GM18517 (cell line): ENCODE measurements around the gene MORN4.
A peak's percentile ranks its signal among the peaks of the same experiment; 100 is the strongest.
"Not testable (repeated sequence)": the region's sequence is repeated elsewhere in the genome, so short reads cannot be mapped to it uniquely, and the experiment has no call there.

Experiments
- ATAC-seq: cut with Tn5 transposase; IDR thresholded peaks from one replicate; pipeline ENCODE4 v1.9.1; 2021; ENCODE audit warnings: mild to moderate bottlenecking, moderate library complexity; ENCODE audit not compliant: unreplicated experiment

Gene MORN4

DNA sequence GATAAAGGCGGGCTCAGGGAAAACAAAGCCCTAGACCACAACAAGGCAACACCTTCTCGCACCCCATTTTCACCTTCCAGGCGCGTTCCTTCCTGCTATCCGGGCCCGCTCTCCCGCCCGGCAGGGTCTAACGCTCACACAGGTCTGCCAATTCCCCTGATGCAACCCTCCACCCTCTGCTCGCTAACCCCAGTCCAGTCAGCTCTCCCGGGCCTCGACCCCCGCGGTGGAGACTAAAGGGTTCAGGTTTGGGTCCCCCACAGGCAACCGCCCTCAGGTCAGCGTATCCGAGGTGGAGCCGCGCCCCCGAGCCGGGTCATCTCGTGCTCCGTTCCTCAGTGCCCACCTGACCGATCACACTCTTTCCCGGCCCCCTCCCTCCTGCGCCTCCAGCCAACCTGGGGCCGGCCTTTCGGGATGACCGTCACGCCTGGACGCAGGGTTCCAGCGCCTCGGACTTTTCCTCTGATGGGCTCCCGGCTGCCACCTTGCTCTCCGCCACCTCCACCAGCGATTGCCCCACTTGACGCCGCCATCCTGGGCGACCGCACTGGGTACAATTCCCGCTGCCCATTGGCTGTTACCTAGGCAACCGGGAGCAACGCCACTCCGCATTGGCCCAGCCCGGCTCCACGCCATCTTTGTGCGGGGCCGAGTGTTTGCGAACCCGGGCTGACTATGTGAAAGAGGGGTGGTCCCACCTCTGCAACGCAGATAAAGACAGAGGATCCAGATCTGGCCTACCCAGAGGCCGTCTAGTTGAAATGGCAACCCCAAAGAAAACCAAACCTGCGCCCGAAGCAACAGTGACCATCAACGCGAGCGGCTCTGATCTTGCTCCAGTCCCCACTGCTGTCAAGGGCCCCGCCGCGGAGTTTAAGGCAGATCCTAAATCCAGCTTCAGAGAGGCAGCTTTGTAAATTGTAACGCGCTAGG, at the start of gene MORN4:
MORN4 (minus strand) TSS at position 552 of the 936 bp plus-strand sequence. CDS start 13,847 bp downstream, outside the sequence.
- ATAC-seq: peak; percentile 95

DNA sequence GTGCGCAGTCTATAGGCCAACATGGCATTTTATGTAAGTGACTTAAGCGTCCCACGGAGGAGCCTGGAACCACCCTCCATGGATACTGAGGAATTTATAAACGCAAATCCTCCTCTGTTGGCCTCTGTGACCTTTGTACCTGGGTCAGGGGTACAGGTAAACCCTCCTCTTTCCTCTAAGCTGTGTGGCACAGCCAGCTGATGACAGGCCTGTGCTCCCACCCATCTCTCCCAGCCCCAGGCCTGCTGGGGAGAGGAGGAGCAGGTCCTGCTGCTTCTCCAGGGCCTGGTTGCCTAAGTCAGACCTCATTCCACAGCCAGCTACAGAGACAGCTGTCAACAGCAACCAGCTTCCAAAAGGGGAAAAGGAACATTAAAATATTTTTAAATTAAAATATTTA, 48.7 kb upstream of the MORN4 start:
- ATAC-seq: no peak

DNA sequence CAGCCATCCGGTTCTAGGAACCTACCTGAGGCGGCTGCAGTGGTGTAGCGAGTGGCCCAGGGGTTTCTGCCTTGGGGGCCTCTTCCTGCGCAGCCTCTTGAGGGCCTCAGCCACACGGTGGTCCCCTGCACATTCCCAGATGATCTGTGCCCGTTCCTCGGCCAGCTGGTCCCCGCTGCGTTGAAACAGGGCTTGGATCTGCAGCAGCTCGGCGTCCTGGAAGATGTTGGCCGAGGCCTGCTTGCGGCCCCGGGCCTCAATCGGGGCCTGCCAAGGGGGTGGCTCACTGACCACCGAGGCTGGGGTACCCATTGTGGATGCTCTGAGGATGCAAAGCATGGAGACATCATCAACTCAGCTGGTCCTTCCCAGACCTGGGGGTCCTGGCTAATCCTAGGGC, 46.3 kb upstream of the MORN4 start:
- ATAC-seq: no peak

DNA sequence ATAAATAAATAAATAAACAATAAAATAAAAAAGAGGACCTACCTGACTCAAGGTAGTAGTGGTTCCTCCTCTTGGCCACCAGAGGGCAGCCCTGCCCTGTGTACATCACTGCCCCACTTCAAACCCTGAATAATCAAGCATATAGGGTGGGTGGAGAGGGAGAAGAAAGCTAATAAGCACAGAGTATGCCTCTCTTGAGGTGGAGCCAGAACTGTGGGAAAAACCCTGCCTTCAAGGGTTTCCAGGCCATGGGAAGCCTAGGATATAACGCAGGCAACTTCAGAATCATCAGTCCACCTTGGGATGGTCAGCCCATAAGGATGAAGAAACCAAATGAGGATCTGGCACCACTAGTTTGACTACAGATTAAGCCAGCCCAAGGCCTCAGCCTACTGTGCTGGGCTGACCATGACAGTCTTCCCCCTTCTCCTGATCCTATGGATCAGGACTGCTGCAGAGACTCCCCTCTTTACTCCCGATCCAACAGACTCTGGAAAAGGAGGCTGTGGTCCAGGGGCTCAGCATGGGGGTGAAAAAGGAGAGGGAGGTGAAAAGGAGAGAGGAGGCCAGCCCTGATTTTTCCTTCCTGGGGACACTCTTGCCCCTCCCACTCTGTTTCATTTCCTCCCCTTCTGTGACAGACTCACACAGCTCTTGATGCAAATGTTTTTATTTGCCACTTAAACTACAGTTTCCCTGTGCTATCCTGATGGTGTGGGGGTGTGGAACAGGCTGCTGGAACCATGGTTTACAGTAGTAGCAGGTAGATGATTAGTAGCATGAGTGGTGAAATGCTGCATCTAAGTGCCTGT, 43.7 kb upstream of the MORN4 start:
- ATAC-seq: no peak

DNA sequence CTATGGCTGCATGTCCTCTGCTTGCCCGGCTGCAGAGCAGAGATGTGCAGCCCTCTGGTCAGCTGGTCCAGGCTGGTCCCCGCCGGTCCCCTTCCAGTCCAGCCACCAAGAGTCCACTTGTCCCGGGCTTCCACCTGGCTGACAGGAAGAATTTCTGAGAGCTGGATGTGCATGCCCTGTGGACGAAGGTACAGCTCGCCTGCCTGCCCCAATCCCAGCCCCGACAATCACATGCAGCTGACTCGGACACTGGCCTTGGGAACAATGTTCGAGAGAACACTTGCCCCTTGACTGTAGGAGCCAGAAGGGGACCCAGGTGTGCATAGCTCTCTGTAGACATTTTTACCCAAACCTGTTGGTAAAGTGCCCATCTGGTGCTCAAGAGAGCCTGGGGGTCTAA, 41.9 kb upstream of the MORN4 start:
- ATAC-seq: no peak

DNA sequence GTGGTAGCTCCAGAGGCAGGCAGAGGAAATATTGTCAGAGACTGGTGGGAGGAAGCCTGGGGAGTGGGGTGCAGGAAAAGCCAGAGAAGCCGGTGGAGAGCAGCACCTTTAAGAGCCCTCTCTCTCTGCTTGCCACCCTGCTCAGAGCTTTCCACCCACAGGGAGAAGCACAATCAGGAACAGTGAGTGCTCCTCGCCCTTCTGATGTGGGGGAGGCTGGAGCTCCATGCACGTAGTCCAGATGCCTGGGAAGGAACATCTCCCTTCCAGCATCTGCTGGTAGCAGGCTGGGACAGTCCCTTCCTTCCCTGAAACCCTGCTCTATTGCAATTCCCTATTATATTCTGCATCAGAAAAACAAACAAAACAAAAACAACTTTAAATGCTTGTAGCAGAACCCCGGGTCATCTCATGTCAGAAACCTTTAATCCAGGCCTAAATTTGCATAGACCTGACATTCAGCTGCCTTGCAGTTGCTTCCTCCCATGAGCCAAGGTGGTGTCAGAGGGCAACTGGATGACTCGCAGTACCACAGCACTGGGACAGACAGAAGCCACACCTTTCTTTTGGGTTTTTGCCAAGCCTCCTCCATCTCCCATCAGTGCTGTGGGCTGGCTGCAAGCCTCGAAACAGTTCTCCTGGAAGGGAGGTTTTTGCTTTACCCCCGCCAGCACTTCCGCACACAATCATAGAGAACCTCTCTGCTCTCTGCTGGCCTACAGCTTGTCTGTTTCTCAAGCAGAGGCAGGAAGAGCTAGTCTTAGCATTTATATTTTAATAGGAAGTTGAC, 40.6 kb upstream of the MORN4 start:
- ATAC-seq: no peak

DNA sequence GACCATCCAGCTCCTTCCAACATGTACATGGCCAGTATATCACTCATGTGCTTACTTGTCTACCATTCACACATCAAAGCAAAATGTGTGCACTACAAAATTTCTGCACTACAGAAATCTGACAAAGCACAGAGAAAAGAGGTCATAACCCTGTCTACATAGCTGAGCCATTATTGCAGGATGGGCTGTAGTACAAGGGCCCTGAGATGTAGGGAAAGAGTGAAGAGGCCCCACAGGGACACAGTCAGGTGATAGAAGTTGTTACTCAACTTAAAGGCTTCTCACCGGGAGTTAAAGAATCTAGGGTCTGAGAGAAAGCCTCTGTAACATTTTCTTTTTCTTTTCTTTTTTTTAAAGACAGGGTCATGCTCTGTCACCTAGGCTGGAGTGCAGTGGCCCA, 36.3 kb upstream of the MORN4 start:
- ATAC-seq: no peak

DNA sequence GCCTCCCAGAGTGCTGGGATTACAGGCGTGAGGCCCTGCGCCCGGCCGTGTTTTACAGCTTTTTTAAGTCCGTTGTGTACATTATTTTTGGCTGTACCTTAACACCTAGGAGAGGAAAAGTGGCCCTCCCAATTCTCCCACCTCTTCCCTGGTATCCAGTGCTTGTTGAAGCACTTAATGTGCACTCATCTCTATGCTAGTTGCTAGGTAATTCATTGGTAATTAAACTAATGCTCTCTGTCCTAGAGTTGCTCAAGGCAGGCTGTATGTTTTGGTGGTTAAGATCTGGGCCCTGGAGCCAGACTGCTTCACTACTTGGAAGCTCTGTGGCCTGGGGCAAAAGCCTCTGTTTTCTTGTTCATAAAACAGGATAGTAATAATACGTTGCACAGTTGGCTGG, 34.2 kb upstream of the MORN4 start:
- no peak for ATAC-seq

DNA sequence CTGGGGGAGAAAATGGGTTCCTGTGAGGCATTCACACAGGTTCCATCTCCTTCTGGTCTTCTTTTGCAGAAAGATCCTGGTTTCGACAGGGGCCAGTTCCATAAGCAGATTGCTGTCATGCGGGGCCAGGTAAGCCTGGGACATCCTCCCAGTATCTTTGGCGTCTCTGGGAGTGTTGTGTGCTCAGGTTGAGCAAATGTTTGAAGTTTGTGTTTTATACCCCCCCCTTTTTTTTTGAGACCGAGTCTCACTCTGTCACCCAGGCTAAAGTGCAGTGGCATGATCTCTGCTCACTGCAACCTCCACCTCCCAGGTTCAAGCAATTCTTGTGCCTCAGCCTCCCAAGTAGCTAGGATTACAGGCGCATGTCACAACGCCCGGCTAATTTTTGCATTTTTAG, 33.7 kb upstream of the MORN4 start:
- ATAC-seq: no peak

DNA sequence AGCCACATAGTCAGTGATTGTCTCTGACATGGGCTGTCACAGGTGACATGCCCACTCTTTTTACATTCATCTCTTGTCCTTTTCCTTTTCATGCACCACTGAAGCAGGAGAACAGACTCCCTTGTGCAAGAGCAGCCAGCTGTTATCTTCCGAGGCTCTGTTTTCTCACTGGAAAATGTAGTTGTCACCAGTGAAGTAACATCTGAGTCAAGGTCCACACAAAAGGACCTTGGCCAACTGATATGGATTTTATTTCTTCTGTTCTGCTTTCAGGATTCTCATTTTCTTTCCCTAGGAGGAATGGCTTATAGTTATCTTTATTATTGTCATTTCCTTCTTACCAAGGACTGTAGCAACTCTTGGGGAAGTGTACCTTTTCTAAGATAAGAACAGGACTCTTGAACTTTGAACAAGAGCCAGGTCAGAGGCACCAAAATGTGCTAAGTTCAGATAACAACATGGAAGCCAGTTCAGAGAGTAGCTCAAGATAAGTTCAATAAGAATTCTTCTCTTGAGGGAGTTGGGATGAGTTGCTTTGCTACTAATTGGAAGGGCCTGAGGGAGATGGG, 31.1 kb upstream of the MORN4 start:
- ATAC-seq: no peak

DNA sequence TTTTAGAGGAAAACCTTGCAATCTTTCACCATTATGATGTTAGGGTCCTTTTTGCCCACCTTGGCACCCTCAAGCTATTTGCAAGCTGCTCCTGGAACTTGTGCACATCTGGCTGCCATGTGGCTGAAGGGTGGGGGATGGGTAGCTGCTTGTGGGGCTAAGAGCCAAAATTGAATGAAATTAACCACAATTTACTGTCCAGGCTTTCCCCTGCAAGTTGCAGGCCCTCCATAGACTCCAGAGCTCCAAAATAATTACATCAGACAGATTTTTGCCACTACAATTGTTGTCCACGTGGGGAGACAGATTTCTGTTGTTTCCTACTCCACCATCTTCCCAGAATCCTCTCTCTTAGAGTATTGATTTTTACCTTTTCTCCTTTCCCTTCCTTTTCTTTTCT, 26.3 kb upstream of the MORN4 start:
- ATAC-seq: no peak

DNA sequence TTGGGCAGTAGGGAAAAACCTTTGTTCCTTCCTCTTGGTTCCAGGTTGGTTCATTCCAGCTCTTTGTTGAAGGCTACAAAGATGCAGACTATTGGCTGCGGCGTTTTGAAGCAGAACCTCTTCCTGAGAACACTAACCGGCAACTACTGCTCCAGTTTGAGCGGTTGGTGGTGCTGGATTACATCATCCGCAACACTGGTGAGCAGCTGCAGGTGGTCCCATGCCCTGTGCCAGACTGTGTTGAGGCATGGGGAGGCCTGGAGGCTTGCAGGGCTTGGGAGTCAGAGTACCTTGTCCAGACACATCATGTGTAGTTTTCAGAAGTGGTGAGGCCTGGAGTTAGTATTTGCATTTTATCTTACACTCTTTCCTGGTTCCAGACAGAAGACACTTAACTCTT, 23.5 kb upstream of the MORN4 start:
- ATAC-seq: no peak

DNA sequence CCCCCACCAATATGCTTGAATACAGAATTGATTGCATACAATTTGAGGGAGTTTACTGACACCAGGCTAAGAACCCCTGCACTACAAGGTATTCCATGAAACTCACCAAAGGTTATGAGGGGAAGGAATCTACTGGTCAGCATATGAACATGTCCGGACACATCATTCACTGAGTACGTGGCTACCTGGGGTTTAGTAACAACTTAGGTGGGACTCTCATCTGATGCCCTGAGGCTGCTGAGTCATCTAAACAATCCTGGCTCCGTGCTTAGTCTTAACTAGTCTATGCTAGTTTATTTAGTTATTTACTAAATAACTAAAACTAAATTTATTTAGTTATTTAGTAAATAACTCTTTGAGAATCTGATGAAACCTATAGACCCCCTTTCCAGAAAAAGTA, 18.5 kb upstream of the MORN4 start:
- ATAC-seq: no peak

DNA sequence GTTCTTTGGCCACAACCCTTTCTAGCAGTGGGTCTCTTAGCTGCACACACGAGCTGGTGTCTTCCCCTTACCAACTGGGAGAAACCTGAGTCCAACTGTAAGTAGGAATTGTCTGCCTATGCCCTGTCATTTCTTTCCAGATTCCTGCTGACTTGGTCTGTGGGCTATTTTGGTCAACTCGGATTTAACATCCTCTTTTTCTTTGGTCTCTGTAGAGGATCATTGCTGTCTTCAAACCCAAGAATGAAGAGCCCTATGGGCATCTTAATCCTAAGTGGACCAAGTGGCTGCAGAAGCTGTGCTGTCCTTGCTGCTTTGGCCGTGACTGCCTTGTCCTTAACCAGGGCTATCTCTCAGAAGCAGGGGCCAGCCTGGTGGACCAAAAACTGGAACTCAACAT, 17.4 kb upstream of the MORN4 start:
- ATAC-seq: no peak

DNA sequence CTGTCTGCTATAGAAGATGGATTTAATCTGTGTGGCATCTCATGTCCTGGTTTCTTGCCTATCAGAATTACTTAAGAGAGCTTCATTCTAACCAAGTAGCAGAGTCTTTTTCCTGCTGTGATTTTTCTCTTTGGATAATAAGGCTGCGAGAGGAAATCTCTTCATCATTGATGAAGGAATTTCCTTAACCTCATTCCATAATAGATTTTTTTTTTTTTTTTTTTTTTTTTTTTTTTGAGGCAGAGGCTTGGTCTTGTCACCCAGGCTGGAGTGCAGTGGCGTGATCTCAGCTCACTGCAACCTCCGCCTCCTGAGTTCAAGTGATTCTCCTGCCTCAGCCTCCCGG, 16.1 kb upstream of the MORN4 start:
- not testable (repeated sequence) for ATAC-seq

DNA sequence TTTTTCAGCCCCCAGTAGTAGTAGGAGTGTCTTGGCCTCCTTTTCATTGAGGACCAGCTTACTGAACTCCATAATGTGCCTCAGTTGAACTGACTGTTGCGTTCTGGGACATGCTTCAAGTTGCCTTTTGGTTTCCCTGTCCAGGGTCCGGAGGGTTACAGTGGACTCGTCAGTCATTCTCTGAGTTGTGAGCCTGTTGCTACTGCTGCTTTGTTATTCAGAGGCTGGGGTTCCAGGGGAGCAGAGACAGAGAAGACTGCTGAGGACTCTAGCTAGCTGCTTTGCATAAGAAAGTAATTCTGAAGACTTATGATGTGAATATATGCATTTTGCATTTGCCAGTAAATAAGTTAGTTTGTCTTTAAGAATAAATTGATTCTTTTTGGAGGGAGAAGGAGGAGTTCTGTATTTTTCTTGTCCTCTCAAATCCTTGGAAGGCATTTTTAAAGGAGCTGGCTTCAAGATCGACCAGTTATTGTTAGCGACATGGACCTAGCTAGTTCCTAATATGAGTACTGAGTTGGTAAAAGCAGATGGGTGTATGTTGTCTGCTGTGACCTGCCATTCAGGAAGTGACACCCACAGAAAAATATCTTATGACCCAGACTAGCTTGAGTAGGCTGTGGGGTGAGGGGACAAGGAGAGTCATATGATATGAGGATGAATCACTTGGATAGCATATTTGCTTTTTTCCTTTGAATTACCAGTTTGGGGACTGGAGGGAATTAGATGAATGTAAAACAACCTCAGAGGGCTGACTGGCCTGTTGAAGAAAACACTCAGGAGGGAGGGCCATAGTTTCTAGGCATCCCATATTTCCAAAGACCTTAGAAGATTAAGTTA, 15.5 kb upstream of the MORN4 start:
- peak; percentile 80 for ATAC-seq

DNA sequence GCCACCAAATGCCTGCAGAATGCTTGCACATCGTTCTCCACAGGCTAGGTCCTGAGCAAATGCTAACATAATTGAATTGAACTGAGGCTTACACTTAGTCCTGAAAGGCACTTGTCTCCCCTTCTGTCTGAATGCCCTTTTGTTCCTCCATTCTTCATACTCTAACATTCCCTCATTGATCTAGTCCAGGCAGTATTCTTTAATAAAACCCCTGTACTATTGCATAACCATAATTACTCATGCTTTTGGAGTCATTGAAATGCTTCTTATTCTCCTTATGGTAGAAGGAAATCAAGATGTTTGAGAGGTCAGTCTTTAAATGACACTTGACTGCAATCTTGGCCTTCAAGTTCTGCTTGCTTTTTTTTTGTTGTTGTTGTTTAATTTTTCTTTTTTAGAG, 14.3 kb upstream of the MORN4 start:
- ATAC-seq: no peak

DNA sequence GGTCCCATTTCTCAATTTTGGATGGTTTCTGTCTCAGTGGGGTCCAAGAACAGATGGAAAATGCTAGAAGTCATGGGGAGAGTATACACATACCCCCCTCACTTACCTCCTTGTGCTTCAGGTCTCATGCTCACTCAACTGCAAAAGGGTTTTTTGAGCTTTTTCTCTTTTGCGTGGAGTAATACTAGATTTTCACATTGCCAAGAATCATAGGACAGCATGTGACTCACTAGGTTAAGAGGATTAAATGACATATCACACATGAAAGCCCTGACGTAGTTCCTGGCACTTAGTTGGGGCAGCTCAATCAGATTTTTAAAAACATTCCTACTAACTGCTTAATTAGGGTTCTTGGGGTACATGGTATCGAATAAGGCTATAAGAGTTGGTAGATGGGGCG, 11.6 kb upstream of the MORN4 start:
- no peak for ATAC-seq

DNA sequence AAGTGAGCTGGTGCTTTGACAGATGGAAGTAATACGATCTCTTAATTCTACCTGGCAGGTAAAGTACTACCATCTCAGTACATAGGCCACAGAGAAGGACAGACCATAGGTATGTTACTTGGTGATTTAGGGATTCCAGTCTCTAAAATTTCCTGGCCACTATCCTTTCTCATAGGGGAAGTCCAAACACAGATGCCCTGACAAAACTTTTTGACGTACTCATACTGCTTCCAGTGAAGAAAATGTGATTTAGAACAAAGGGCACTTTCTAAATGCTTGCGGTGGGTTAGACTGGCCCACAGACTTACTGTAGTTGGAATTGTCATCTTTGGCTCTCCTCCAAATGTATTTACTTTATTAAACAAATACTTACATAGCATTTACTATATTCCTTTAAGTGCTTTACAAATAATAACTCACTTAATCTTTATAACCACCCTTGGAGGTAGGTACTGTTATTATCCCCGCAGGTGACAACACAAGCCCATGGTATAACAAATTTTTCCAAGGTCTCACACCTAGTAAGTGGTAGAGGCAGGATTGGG, 10.2 kb upstream of the MORN4 start:
- no peak for ATAC-seq
